GM18502 (cell line): ENCODE data around the gene GPS2.
"Not testable (repeated sequence)": the region's sequence is repeated elsewhere in the genome, so short reads cannot be mapped to it uniquely, and the experiment has no call there.

Experiments
- ATAC-seq: cut with Tn5 transposase; IDR thresholded peaks from one replicate; pipeline ENCODE4 v1.9.1; 2021; ENCODE audit warnings: mild to moderate bottlenecking; ENCODE audit not compliant: unreplicated experiment, poor library complexity

The GPS2 gene

DNA sequence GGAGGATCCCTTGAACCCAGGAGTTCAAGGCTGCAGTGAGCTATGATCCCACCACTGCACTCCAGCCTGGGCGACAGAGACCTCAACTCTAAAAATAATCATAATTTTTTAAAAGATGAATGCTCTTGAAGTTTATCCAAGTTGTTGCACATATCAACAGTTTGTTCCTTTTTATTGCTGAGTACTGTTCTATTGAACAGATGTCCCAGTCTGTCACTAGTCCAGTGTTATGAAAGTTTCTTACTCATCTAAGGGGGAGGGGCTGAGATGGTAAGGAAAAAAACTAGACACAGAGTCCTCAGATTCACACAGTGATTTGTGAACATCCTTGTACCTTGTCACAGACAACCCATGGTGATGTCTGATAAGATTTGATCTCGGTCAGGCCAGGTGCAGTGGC, 25.0 kb upstream of the GPS2 start:
- no peak for ATAC-seq

DNA sequence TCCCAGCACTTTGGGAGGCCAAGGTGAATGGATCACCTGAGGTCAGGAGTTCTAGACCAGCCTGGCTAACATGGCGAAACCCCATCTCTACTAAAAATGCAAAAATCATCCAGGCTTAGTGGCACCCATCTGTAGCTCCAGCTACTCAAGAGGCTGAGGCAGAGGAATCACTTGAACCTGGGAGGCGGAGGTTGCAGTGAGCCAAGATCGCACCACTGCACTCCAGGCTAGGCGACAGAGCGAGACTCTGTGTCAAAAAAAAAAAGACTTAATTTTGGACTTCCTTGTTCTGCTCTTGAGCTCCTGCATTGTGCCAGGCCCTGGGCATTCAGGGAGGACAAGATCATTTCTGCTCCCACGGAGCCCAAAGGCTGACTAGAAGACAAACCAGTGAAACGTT, 22.4 kb upstream of the GPS2 start:
- ATAC-seq, result not testable (repeated sequence)

GRCh38 chr17:7336240-7337175, 21.3 kb upstream of the GPS2 start, which contains the start of gene ACAP1:
TSS of gene ACAP1 (plus strand) at chr17:7336529. CDS start at chr17:7336735, 206 bp downstream.
- ATAC-seq, result peak; percentile 67

- not testable (repeated sequence) for ATAC-seq
These were observed 20.6 kb upstream of the GPS2 start for GRCh38 chr17:7335765-7336164.

DNA sequence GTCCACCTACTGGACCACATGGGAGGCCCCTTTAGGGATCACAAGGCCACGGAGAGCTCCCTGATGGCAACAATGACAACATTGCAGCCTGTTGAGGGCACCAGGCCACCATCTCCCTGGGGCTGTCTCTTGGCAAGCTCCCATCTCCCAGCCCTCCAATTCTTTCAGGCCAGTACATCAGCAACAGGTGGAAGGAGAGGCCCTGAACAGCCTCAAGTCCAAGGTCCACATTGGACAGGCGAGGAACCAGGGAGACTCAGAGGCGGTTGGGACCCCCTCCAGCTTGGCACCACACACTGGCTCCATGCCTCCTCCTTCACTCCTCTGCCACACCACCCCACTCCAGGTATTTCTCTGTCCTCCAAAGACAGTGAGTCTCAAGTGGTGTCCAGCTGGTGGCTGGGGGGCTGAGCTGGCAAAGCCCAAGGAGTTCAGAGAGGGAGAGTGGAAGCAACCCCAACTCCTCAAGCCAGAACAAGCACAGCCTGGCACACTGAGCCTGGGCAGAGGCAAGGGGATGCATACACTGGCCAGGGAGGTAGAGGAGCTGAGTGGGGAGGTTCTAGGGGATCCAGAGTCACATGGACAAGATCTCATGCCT, 19.9 kb upstream of the GPS2 start:
- ATAC-seq, result no peak

DNA sequence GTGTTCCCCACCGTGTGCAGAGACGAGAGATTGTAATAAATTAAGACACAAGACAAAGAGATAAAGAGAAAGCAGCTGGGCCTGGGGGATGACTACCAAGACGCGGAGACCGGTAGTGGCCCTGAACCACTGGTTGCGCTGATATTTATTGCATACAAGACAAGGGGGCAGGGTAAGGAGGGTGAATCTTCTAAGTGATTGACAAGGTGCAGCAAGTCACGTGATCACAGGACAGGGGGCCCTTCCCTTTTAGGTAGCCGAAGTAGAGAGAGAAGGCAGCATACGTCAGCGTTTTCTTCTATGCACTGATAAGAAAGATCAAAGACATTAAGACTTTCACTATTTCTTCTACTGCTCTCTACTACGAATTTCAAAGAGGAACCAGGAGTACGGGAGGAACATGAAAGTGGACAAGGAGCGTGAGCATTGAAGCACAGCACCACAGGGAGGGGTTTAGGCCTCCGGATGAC, 17.5 kb upstream of the GPS2 start:
- ATAC-seq, result not testable (repeated sequence)

DNA sequence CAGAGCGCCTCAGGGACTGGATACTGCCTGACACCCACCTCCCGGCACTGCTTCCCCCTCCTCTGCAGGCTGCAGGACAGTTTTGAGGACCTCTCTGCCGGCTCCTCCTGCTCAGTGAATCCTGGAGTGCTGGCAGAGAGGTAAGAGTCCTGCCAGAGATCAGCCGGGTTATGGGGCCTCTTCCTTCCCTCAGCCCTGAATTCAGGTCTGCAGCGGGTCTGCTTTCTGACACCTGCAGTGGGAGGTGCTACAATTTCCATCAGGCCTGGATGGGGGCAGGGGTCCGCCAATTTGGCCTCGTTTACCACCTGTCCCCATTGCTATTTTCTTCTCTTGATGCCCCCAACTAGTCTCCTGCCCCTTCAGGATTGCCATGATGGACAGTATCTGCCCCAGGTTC, 17.0 kb upstream of the GPS2 start:
- no peak for ATAC-seq

- no peak for ATAC-seq
These were observed 15.5 kb upstream of the GPS2 start for GRCh38 chr17:7330638-7331015.

DNA sequence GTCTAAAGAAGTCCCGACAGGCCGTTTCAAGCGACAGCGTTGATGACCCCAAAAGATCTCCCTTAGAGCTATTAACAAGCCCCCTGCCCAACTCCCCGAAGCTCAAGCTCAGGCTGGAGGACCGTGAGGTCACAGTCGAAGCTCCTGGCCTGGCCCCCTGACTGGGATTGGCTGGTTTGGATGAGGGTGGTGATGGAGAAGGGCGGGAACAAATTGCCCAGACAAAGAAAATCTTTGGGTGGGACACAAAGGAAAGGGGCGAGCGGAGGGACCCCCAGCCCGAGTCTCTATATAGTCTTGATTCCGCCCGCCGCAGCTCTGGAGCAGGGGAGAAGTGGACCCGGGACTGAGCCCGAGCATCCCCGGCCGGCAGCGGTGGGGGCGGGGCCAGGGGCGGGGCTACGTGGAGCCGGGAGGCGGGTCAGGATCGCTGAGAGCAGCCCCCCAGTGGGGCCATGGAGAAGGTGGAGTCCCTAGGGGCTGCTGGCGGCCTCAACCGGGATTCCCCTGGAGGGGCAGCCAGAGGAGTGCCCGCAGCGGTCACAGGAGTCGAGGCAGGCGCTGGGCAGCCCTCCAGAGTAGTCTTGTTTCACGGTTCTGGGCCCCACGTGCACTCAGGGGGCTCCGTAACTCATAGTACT, 15.0 kb upstream of the GPS2 start:
- ATAC-seq, result peak; percentile 53

GRCh38 chr17:7329374-7329996, 14.3 kb upstream of the GPS2 start:
- peak; percentile 61 for ATAC-seq

DNA sequence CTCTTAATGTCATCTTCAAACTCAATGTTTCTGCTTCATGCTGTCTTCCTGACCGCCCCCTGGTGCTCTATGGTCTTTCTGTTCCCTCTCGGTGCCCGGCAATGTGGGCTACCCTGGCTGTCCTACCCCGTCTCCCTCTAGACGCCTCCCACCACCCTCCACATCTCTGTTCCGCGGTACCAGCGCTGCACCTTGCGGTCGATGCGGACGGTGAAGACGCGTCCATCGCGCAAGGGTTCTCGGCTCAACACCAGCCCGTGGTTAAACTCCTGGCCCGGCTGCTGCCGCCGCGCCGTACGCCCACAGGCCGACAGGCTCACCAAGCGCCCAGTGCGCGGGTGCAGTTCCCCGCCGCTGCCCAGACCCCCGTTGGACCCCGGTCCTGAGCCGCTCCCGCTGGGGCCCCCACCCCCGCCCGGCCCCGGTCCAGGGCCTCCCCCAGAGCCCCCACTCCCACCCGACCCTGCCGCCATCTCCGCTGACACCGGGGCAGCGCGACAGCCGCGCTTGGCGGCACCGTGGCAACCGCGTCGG, 13.7 kb upstream of the GPS2 start, which contains the start of gene NEURL4:
NEURL4 (minus strand) TSS at position 496 of the 534 bp plus-strand sequence; CDS start at position 473, 23 bp downstream.
- peak; percentile 9 for ATAC-seq

GRCh38 chr17:7328009-7328408, 12.8 kb upstream of the GPS2 start:
- no peak for ATAC-seq

- ATAC-seq, result no peak
These were observed 12.3 kb upstream of the GPS2 start for GRCh38 chr17:7327501-7327900.

- no peak for ATAC-seq
These were observed 11.9 kb upstream of the GPS2 start for GRCh38 chr17:7327056-7327455.

DNA sequence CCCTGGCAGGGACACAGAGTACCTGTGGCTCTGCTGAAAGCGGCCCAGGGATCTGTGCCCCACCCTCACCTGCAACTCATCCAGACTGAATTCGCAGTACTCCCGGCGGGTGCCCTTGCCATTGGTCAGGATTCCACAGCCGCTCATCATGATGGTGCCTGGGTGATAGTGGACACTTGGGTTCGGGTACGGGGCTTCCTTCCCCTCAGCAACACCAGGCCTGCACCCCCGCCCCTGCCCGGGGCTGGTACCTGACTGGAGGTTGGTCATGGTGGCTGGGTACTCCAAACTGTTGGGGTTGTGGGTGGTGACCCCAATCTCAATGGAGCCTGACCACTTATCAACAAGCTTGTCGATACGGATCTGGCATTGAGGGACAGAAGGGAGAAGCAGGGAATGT, 11.0 kb upstream of the GPS2 start:
- no peak for ATAC-seq

GRCh38 chr17:7325031-7325528, 9.9 kb upstream of the GPS2 start:
- ATAC-seq, result no peak

- ATAC-seq, result no peak
These were observed 9.2 kb upstream of the GPS2 start for GRCh38 chr17:7324438-7324779.

DNA sequence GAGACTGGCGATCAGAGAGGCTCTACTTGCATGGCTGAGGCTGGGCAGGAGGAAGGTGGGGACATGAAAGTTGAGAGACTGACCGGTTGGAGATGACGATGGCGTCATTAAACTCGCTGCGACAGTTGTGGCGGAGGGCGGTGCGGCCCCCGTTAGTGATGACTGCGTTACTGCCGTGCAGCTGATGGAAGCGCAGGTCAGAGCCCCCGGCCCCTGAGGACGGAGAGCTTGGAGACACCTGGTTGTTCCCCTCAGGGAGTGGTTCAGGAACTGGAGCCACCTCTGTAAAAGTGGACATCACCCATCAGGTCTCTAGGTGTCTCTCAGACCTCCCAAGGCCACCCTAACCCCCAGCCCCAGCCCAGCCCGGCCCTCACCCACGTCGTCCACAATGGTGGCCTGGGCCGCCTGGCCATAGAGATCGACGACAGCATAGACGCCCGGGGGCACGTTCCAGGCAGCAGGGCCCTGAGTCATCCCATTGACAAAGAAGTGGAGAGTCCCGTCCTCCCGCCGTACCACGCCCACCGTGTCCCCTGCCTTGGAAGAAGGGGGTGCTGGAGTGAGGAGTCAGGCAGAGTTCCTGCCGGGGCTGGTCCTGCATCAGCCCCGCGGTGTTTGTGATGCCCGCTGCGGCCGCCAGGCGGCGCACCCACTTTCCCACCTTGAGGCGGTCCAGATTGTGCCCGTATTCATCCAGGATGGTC, 8.7 kb upstream of the GPS2 start:
- ATAC-seq, result no peak

GRCh38 chr17:7322520-7323194, 7.5 kb upstream of the GPS2 start:
- no peak for ATAC-seq
